Thoracic aorta (tissue), 2 donors: ENCODE results near the gene PAOX. TPM values are rescaled to one million over a fixed set of nuclear protein-coding genes. Genes with fewer than 3 reads are reported as not detected.
A peak's percentile ranks its signal among the peaks of the same experiment; 100 is the strongest.

Source experiments
- ATAC-seq: fragments of 150-250 bp; one replicate; pipeline ENCODE4 v1.8.0; 2017; ENCODE audit warnings: low read depth; ENCODE audit not compliant: insufficient number of reproducible peaks, low FRiP score
- DNase-seq: peaks from one replicate; pipeline ENCODE4 v3.0.0-alpha.2; 2020; ENCODE audit warnings: low spot score
- H3K27ac ChIP-seq, 2 donors: fragments of 200-600 bp; sonication (generic); 1 replicate in 1 of 2; 2 replicates in 1 of 2; pipeline ENCODE4 v1.5.1; 2016; ENCODE audit warnings: mild to moderate bottlenecking in 2 of 2, moderate library complexity in 2 of 2
- H3K27me3 ChIP-seq: fragments of 200-600 bp; sonication (generic); replicated peaks from 2 replicates; pipeline ENCODE4 v1.6.0; 2016; ENCODE audit warnings: mild to moderate bottlenecking; ENCODE audit not compliant: insufficient read depth
- H3K36me3 ChIP-seq: fragments of 200-600 bp; sonication (generic); one replicate; pipeline ENCODE4 v1.5.1; 2016
- H3K4me1 ChIP-seq, 2 donors: fragments of 200-600 bp; sonication (generic); 1 replicate in 1 of 2; 2 replicates in 1 of 2; pipeline versions ENCODE4 v1.5.1 to v1.6.0; 2016; ENCODE audit warnings: low read depth in 2 of 2, mild to moderate bottlenecking in 1 of 2; ENCODE audit not compliant: control insufficient read depth in 1 of 2
- H3K4me3 ChIP-seq: fragments of 200-600 bp; sonication (generic); 2 replicates; pipeline ENCODE4 v1.5.1; 2016; ENCODE audit warnings: mild to moderate bottlenecking
- H3K9me3 ChIP-seq: fragments of 200-600 bp; sonication (generic); 2 replicates; pipeline ENCODE4 v1.5.1; 2016
- CTCF ChIP-seq: fragments of 200-600 bp; sonication (generic); IDR thresholded peaks from one replicate; pipeline ENCODE4 v1.5.1; 2019; ENCODE audit warnings: antibody characterized with exemption
- total RNA-seq, 2 donors: library from RNA; depleted of rRNA; stranded (reverse); fragments of >200 nt; gene quantifications; one replicate each; pipeline versions ENCODE4 v1.1.0 to v1.2.3, GENCODE V29; 2016

The PAOX gene
- total RNA-seq, 2 donors from 2014 or later: 7.0 to 9.1 TPM

GRCh38 chr10:133335246-133336117, 43.6 kb upstream of the PAOX start:
- Histone ChIP-seq H3K27me3 (peaks cover 6% of the 10 kb centered on the region), H3K9me3 (no peaks in the 10 kb centered on the region), H3K36me3 (no peaks in the 10 kb centered on the region), H3K4me1 (peaks cover 17 to 22% of the 10 kb centered on the region in 2 donors), H3K27ac (no peak overlapping the region), H3K4me3 (peak overlapping the region; percentile 69)
- DNase-seq (no peak), ATAC-seq (no peak)
- TF ChIP-seq CTCF: no peak

- DNase-seq: no peak
- H3K27me3 ChIP-seq: peaks cover 6% of the 10 kb centered on the region
Observed at GRCh38 chr10:133336118-133336576, 42.9 kb upstream of the PAOX start.

GRCh38 chr10:133336577-133337369, 42.3 kb upstream of the PAOX start, which contains the start of gene CALY:
Gene CALY (minus strand): TSS chr10:133336896. CDS start chr10:133328989, 7,907 bp downstream.
- H3K4me3 ChIP-seq: peak within 1 kb of the TSS; percentile 69
- no peak for TF ChIP-seq CTCF
- H3K27me3 ChIP-seq: peaks cover 6% of the 10 kb centered on the region
- DNase-seq (no peak), ATAC-seq (no peak)
- no peaks in the 10 kb centered on the region for H3K9me3 ChIP-seq
- peaks cover 17 to 22% of the 10 kb centered on the region in 2 donors for H3K4me1 ChIP-seq
- H3K36me3 ChIP-seq: no peaks in the 10 kb centered on the region
- no peak within 1 kb of the TSS for H3K27ac ChIP-seq

More at GRCh38 chr10:133336118-133336576, 42.9 kb upstream of the PAOX start:
- no peaks in the 10 kb centered on the region for H3K36me3 ChIP-seq
- no peak for ATAC-seq
- H3K4me3 ChIP-seq: peak overlapping the region; percentile 69
- no peak overlapping the region for H3K27ac ChIP-seq
- no peaks in the 10 kb centered on the region for H3K9me3 ChIP-seq
- TF ChIP-seq CTCF: no peak
- H3K4me1 ChIP-seq: peaks cover 17 to 22% of the 10 kb centered on the region in 2 donors

GRCh38 chr10:133337370-133337725, 41.7 kb upstream of the PAOX start:
- H3K36me3 ChIP-seq: no peaks in the 10 kb centered on the region
- H3K4me3 ChIP-seq: no peak overlapping the region
- peaks cover 6% of the 10 kb centered on the region for H3K27me3 ChIP-seq
- ATAC-seq (no peak), DNase-seq (no peak)
- no peak for TF ChIP-seq CTCF
- H3K4me1 ChIP-seq: peaks cover 17 to 22% of the 10 kb centered on the region in 2 donors
- H3K27ac ChIP-seq: no peak overlapping the region
- H3K9me3 ChIP-seq: no peaks in the 10 kb centered on the region
